Esophagus squamous epithelium (tissue), 5 donors: ENCODE data around the gene SLC17A5. TPM values are rescaled to one million over a fixed set of nuclear protein-coding genes. Genes with fewer than 3 reads are reported as not detected.
"Not testable (repeated sequence)": the region's sequence is repeated elsewhere in the genome, so short reads cannot be mapped to it uniquely, and the experiment has no call there.

Experiments used
- DNase-seq: peaks from one replicate; lab custom pipeline; 2025; lab: John Stamatoyannopoulos, UW
- H3K27ac ChIP-seq, 4 donors: fragments of 200-600 bp; sonication (generic); one replicate each; pipeline ENCODE4 v1.5.1; 2016 to 2019; ENCODE audit warnings: mild to moderate bottlenecking in 1 of 4
- H3K27me3 ChIP-seq, 4 donors: fragments of 200-600 bp; sonication (generic); 1 replicate in 3 of 4; 2 replicates in 1 of 4; pipeline versions ENCODE4 v1.5.1 to v1.6.0; 2017 to 2021; ENCODE audit warnings: antibody characterized with exemption in 1 of 4
- H3K36me3 ChIP-seq, 3 donors: fragments of 200-600 bp; sonication (generic); one replicate each; pipeline ENCODE4 v1.5.1; 2016 to 2019
- H3K4me1 ChIP-seq, 3 donors: fragments of 200-600 bp; sonication (generic); one replicate each; pipeline ENCODE4 v1.5.1; 2017 to 2019
- H3K4me3 ChIP-seq, 4 donors: fragments of 200-600 bp; sonication (generic); 1 replicate in 3 of 4; 2 replicates in 1 of 4; pipeline ENCODE4 v1.5.1; 2016 to 2019; ENCODE audit warnings: mild to moderate bottlenecking in 2 of 4, moderate library complexity in 1 of 4
- H3K9me3 ChIP-seq, 3 donors: fragments of 200-600 bp; sonication (generic); one replicate each; pipeline ENCODE4 v1.5.1; 2016 to 2019
- POLR2A ChIP-seq, 4 donors: fragments of 450-650 bp; IDR thresholded peaks; one replicate each; pipeline ENCODE4 v1.6.1; 2017; ENCODE audit warnings: antibody characterized with exemption in 4 of 4, mild to moderate bottlenecking in 4 of 4, moderate library complexity in 3 of 4
- WGBS, 2 donors: methylation state at CpG; one replicate each; pipeline ENCODE4 v1.1.5; 2018; 5-methylcytosine and 5-hydroxymethylcytosine counted together
- intact Hi-C: fragments of 100-400 bp; cut with DNase I; formaldehyde crosslinking; loops from one replicate; pipeline ENCODE4 v1.15.0; 2022
- total RNA-seq, 4 donors: library from RNA; depleted of rRNA; stranded (reverse); fragments of >200 nt; gene quantifications; one replicate each; pipeline ENCODE4 v1.1.0, GENCODE V29; 2016
- TF ChIP-seq, protein P1 (sequence below), 6 experiments: fragments of 450-650 bp in 4 of 6; fragments of 200-600 bp in 2 of 6; sonication (generic) in 2 of 6; IDR thresholded peaks; one replicate each; pipeline ENCODE4 v1.5.1; 2016 to 2019; ENCODE audit warnings: antibody characterized with exemption in 6 of 6, mild to moderate bottlenecking in 4 of 6, moderate library complexity in 4 of 6
- donor health status: DM: yes; HTN: yes; CAD: no.

The SLC17A5 gene
- total RNA-seq, 4 donors from 2014 or later: 6.7 to 13.7 (median 9.9) TPM

DNA sequence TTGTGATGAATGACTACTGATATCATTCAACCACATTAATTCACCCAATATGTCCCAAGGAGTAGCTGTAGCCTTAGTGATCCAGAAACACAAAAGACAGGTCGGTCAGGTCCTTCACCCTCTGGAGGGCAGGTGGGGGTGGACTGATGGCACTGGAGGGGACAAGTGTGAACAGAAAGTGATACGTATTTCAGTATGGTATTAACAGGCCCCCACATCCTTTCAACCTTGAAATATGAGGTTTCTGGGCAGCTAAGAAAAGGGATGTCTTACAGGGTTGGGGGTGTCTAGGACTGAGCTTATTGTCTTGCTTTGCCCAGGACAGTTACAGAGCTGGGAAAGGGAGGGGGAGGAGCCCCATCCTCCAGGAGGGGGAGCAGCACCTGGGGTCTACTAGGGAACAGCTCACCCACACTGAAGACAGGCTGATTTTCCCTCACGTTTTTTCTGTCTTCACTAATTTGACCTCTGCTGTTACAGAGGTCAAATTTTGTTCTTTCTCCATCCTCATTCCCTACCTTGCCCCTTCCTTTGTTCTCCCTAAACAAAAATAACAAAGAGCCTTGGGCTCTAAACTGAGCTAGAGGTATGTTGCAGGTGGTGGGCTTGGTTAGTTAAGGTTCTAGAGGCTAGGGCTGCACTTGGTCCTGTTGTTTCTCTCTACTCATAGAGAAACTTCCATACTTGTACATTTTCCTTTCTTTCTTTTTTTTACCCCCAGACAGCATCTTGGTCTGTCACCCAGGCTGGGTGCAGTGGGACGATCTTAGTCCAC lies 95.0 kb downstream of the SLC17A5 start:
- Histone ChIP-seq H3K9me3 (no peaks in the 10 kb centered on the region), H3K4me1 (peaks cover 0 to 7% (median 0%) of the 10 kb centered on the region in 3 donors), H3K4me3 (no peak overlapping the region), H3K36me3 (no peaks in the 10 kb centered on the region), H3K27ac (no peak overlapping the region), H3K27me3 (no peaks in the 10 kb centered on the region)
- no peak for TF ChIP-seq POLR2A (IDR thresholded peaks at IDR 0.05)
- TF ChIP-seq, protein P1, sequence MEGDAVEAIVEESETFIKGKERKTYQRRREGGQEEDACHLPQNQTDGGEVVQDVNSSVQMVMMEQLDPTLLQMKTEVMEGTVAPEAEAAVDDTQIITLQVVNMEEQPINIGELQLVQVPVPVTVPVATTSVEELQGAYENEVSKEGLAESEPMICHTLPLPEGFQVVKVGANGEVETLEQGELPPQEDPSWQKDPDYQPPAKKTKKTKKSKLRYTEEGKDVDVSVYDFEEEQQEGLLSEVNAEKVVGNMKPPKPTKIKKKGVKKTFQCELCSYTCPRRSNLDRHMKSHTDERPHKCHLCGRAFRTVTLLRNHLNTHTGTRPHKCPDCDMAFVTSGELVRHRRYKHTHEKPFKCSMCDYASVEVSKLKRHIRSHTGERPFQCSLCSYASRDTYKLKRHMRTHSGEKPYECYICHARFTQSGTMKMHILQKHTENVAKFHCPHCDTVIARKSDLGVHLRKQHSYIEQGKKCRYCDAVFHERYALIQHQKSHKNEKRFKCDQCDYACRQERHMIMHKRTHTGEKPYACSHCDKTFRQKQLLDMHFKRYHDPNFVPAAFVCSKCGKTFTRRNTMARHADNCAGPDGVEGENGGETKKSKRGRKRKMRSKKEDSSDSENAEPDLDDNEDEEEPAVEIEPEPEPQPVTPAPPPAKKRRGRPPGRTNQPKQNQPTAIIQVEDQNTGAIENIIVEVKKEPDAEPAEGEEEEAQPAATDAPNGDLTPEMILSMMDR (IDR thresholded peaks at IDR 0.05): no peak
- no peak for DNase-seq
- WGBS, 2 donors: 73 to 80% methylated on average over 4 of the region's 4 CpGs
- intact Hi-C loops: no loop called here

DNA sequence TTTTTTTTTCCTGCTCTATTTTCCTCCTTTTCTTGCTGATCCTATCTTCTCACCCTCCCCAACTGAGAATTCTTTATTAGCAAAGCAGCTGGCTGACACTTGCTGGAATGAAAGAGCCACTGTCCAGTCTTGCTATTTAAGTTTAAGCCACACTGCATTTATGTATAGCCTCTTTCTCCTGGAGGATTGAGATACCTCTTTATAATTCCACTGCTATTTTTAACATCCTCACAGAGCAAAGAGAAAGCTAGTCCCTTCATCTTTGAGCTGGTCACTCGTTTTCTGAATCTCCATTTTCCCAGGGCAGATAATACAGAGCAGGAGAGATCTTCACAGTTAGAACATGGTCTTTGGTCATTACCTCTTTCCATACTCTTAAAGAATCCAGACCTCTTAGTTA lies 97.0 kb downstream of the SLC17A5 start:
- Histone ChIP-seq H3K4me1 (peaks cover 0 to 7% (median 0%) of the 10 kb centered on the region in 3 donors), H3K27ac (no peak overlapping the region), H3K9me3 (no peaks in the 10 kb centered on the region), H3K4me3 (no peak overlapping the region), H3K27me3 (no peaks in the 10 kb centered on the region), H3K36me3 (no peaks in the 10 kb centered on the region)
- WGBS, 2 donors: 59 to 73% methylated on average over 1 of the region's 1 CpG
- no peak for DNase-seq
- TF ChIP-seq, protein P1 (IDR thresholded peaks at IDR 0.05): no peak
- TF ChIP-seq POLR2A (IDR thresholded peaks at IDR 0.05): no peak
- intact Hi-C loops: no loop called here

- H3K27ac ChIP-seq, H3K36me3 ChIP-seq, intact Hi-C loops, DNase-seq, H3K9me3 ChIP-seq, H3K27me3 ChIP-seq, H3K4me1 ChIP-seq, H3K4me3 ChIP-seq: not testable (repeated sequence)
- 93 to 94% methylated on average over 4 to 11 of the region's 11 CpGs for WGBS, 2 donors
Observed at GRCh38 chr6:73555380-73555949, 98.3 kb downstream of the SLC17A5 start.

GRCh38 chr6:73551115-73551514 lies 102.7 kb downstream of the SLC17A5 start:
- H3K4me1 ChIP-seq, H3K9me3 ChIP-seq, H3K4me3 ChIP-seq, H3K27me3 ChIP-seq, DNase-seq, intact Hi-C loops, H3K36me3 ChIP-seq, H3K27ac ChIP-seq: not testable (repeated sequence)
- WGBS, 2 donors: 87 to 96% methylated on average over 4 of the region's 4 CpGs

DNA sequence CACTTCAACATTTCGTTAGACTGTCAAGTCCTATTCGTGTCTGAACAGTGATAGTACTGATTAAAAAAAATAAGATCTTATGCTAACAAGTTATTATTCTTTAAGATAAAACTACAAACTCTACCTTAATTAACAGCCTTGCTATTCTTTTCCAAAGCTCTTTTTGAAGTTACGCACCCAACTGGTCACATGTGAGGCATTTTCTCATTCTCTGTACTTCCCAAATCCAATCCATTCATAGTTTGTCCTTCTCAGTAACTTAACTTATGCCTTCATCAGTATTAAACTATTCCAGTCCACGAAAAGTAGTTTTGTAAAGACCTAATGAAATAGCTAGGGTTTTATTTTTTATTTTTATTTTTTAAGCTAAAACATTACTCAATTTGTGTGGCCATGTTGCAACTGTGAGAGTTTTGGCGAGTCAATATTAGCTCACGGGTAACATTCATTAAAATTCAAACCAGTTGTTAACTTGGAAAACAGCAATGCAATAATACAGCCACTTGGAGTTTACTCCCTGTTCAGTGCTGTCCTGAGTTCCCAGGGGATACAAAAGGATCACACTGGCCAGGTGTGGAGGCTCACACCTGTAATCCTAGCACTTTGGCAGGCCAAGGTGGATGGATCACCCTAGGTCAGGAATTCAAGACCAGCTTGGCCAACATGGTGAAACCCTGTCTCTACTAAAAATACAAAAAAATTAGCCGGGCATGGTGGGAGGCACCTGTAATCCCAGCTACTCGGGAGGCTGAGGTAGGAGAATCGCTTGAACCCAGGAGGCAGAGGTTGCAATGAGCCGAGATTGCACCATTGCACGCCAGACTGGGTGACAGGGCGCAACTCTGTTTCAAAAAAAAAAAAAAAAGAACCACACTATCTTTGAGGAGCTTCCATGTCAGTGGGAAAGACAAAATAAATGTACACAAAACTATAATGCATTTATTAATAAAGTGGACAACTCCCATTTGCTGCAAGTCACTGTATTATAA lies 105.0 kb downstream of the SLC17A5 start:
- intact Hi-C loops: no loop called here
- 82 to 90% methylated on average over 12 of the region's 12 CpGs for whole genome bisulfite sequencing, 2 donors
- H3K27ac ChIP-seq: no peak overlapping the region
- no peak for DNase-seq
- H3K27me3 ChIP-seq: no peaks in the 10 kb centered on the region
- H3K9me3 ChIP-seq: no peaks in the 10 kb centered on the region
- no peak overlapping the region for H3K4me3 ChIP-seq
- no peaks in the 10 kb centered on the region for H3K36me3 ChIP-seq
- TF ChIP-seq, protein P1 (IDR thresholded peaks at IDR 0.05): no peak
- TF ChIP-seq POLR2A (IDR thresholded peaks at IDR 0.05): no peak
- H3K4me1 ChIP-seq: no peaks in the 10 kb centered on the region
